Right lobe of liver (tissue), 6 donors: Measurements from ENCODE around the gene TIGD4. TPM values are rescaled to one million over a fixed set of nuclear protein-coding genes. Genes with fewer than 3 reads are reported as not detected.

Source experiments
- ATAC-seq, 4 donors: fragments of 200-7000 bp; cut with Tn5 transposase; one replicate each; pipeline ENCODE4 v1.9.1; 2020; ENCODE audit warnings: mild to moderate bottlenecking in 4 of 4, moderate library complexity in 4 of 4
- DNase-seq, 3 donors: peaks; one replicate each; pipeline ENCODE4 v3.0.0-alpha.2; 2020
- H3K27ac ChIP-seq, 3 donors: fragments of 200-600 bp; one replicate each; pipeline ENCODE4 v1.8.0; 2022
- H3K27me3 ChIP-seq, 2 donors: fragments of 200-600 bp; one replicate each; pipeline ENCODE4 v1.8.0; 2022
- H3K36me3 ChIP-seq, 4 donors: fragments of 200-600 bp; sonication (generic) in 1 of 4; one replicate each; pipeline versions ENCODE4 v1.5.1 to v1.8.0; 2017 to 2022; ENCODE audit warnings: control low read depth in 1 of 4
- H3K4me1 ChIP-seq, 4 donors: fragments of 200-600 bp; sonication (generic) in 1 of 4; one replicate each; pipeline versions ENCODE4 v1.5.1 to v1.8.0; 2017 to 2022; ENCODE audit warnings: control low read depth in 1 of 4
- H3K4me3 ChIP-seq, 3 donors: fragments of 200-600 bp; one replicate each; pipeline ENCODE4 v1.8.0; 2022
- H3K9me3 ChIP-seq, 4 donors: fragments of 200-600 bp; sonication (generic) in 1 of 4; one replicate each; pipeline versions ENCODE4 v1.5.1 to v1.8.0; 2017 to 2022; ENCODE audit warnings: control low read depth in 1 of 4
- CTCF ChIP-seq, 4 donors: fragments of 200-600 bp in 3 of 4; fragments of 450-650 bp in 1 of 4; IDR thresholded peaks; one replicate each; pipeline versions ENCODE4 v1.5.1 to v1.8.0; 2016 to 2022; ENCODE audit warnings: antibody characterized with exemption in 4 of 4, mild to moderate bottlenecking in 2 of 4
- POLR2A ChIP-seq: fragments of 450-650 bp; IDR thresholded peaks from one replicate; pipeline ENCODE4 v1.6.1; 2017; ENCODE audit warnings: antibody characterized with exemption, mild to moderate bottlenecking
- WGBS: methylation state at CpG from one replicate; pipeline ENCODE4 v1.1.6; 2018; ENCODE audit warnings: low coverage, low lambda C conversion rate; ENCODE audit not compliant: insufficient coverage; ENCODE audit errors: missing lambda C conversion rate; 5-methylcytosine and 5-hydroxymethylcytosine counted together
- intact Hi-C, 2 donors: fragments of 100-400 bp; cut with DNase I; formaldehyde crosslinking; loops; one replicate each; pipeline versions ENCODE4 v1.11.2 to v1.14.1; 2022
- total RNA-seq, 6 experiments: library from RNA; depleted of rRNA in 2 of 6; stranded (reverse); fragments of >200 nt in 2 of 6; fragmentation: NEBNext Ultra II Directional in 3 of 6; extraction: Animal tissue kit (Norgen Biotek cat#: 25700) in 3 of 6; gene quantifications; one replicate each; pipeline versions ENCODE4 v1.1.0 to v1.2.4, GENCODE V29; 2016 to 2023
- donor health status: DM: no; HTN: yes; CAD: no.
- donor health status: DM: no; HTN: no; CAD: no.
- donor health status: DM: no; HTN: no; CAD: no.
- donor health status: DM: no; HTN: yes; CAD: no.
- donor health status: DM: no; HTN: yes; CAD: no.

Gene TIGD4
- total RNA-seq, 6 experiments from 2014 or later: 0.11 to 0.37 (median 0.18) TPM; not detected in 2

GRCh38 chr4:152734015-152734698, 45.4 kb downstream of the TIGD4 start:
- H3K27me3 ChIP-seq: no peaks in the 10 kb centered on the region
- WGBS: 75% methylated on average over 4 of the region's 5 CpGs
- no peaks in the 10 kb centered on the region for H3K4me1 ChIP-seq
- peak in 3 of 4 donors; percentile 36 to 60 (median 50) for ATAC-seq
- intact Hi-C loops: no loop called here
- no peaks in the 10 kb centered on the region for H3K9me3 ChIP-seq
- no peak for DNase-seq
- no peak overlapping the region for H3K4me3 ChIP-seq
- H3K27ac ChIP-seq: no peak overlapping the region
- no peaks in the 10 kb centered on the region for H3K36me3 ChIP-seq
- TF ChIP-seq CTCF (IDR thresholded peaks at IDR 0.05): no peak
- TF ChIP-seq POLR2A: no peak

- 24% methylated on average over 2 of the region's 2 CpGs for WGBS
- no peaks in the 10 kb centered on the region for H3K27me3 ChIP-seq
- no peaks in the 10 kb centered on the region for H3K9me3 ChIP-seq
- no peaks in the 10 kb centered on the region for H3K36me3 ChIP-seq
- no peak for DNase-seq
- no peaks in the 10 kb centered on the region for H3K4me1 ChIP-seq
- TF ChIP-seq POLR2A (no peak), CTCF (IDR thresholded peaks at IDR 0.05) (no peak)
- H3K27ac ChIP-seq: no peak overlapping the region
- intact Hi-C loops: no loop called here
- no peak overlapping the region for H3K4me3 ChIP-seq
- ATAC-seq: peak in 1 of 4 donors; percentile 70
Observed at GRCh38 chr4:152731997-152732396, 47.5 kb downstream of the TIGD4 start.

- no peak for ATAC-seq
- no peaks in the 10 kb centered on the region for H3K36me3 ChIP-seq
- 31% methylated on average over 2 of the region's 2 CpGs for WGBS
- no peak overlapping the region for H3K4me3 ChIP-seq
- no peaks in the 10 kb centered on the region for H3K9me3 ChIP-seq
- H3K4me1 ChIP-seq: no peaks in the 10 kb centered on the region
- H3K27ac ChIP-seq: no peak overlapping the region
- intact Hi-C loops: no loop called here
- no peaks in the 10 kb centered on the region for H3K27me3 ChIP-seq
- TF ChIP-seq CTCF (IDR thresholded peaks at IDR 0.05): no peak
- no peak for DNase-seq
Observed at GRCh38 chr4:152729466-152729865, 50.1 kb downstream of the TIGD4 start.

GRCh38 chr4:152728343-152728742, 51.2 kb downstream of the TIGD4 start:
- no peak overlapping the region for H3K4me3 ChIP-seq
- no peaks in the 10 kb centered on the region for H3K36me3 ChIP-seq
- DNase-seq (no peak), ATAC-seq (no peak)
- intact Hi-C loops: no loop called here
- WGBS: 57% methylated on average over 1 of the region's 1 CpG
- H3K27me3 ChIP-seq: no peaks in the 10 kb centered on the region
- no peaks in the 10 kb centered on the region for H3K9me3 ChIP-seq
- no peak for TF ChIP-seq POLR2A
- no peak for TF ChIP-seq CTCF (IDR thresholded peaks at IDR 0.05)
- H3K4me1 ChIP-seq: no peaks in the 10 kb centered on the region
- no peak overlapping the region for H3K27ac ChIP-seq

- DNase-seq: no peak
- ATAC-seq: no peak
- Histone ChIP-seq H3K36me3 (no peaks in the 10 kb centered on the region), H3K27ac (no peak overlapping the region), H3K9me3 (no peaks in the 10 kb centered on the region), H3K27me3 (no peaks in the 10 kb centered on the region), H3K4me3 (no peak overlapping the region), H3K4me1 (no peaks in the 10 kb centered on the region)
- TF ChIP-seq CTCF (IDR thresholded peaks at IDR 0.05) (no peak), POLR2A (no peak)
- intact Hi-C loops: no loop called here
- 11% methylated on average over 1 of the region's 1 CpG for WGBS
Observed at GRCh38 chr4:152727784-152728183, 51.7 kb downstream of the TIGD4 start.
